HuH-7 (cell line): ENCODE measurements around the gene ANK2.
"Not testable (repeated sequence)": the region's sequence is repeated elsewhere in the genome, so short reads cannot be mapped to it uniquely, and the experiment has no call there.

Source experiments
- DNase-seq: peaks from one replicate; pipeline ENCODE4 v3.0.0; 2011; ENCODE audit warnings: low spot score

The ANK2 gene

GRCh38 chr4:113052379-113052951 lies 3.0 kb downstream of the ANK2 start:
- DNase-seq = no peak

GRCh38 chr4:113053883-113054282 lies 4.4 kb downstream of the ANK2 start:
- no peak for DNase-seq

GRCh38 chr4:113056318-113056717 lies 6.9 kb downstream of the ANK2 start:
- no peak for DNase-seq

GRCh38 chr4:113057891-113058290 lies 8.4 kb downstream of the ANK2 start:
- DNase-seq = no peak

GRCh38 chr4:113059449-113060182 lies 10.2 kb downstream of the ANK2 start:
- no peak for DNase-seq

- DNase-seq = no peak
These were observed 11.4 kb downstream of the ANK2 start for GRCh38 chr4:113060853-113061252.

GRCh38 chr4:113064244-113064643 lies 14.8 kb downstream of the ANK2 start:
- DNase-seq = no peak

GRCh38 chr4:113065629-113066028 lies 16.2 kb downstream of the ANK2 start:
- no peak for DNase-seq

- not testable (repeated sequence) for DNase-seq
These were observed 19.3 kb downstream of the ANK2 start for GRCh38 chr4:113068771-113069170.

- peak; percentile 6 for DNase-seq
These were observed 19.9 kb downstream of the ANK2 start for GRCh38 chr4:113069212-113069892.

GRCh38 chr4:113070755-113071154 lies 21.3 kb downstream of the ANK2 start:
- DNase-seq = no peak

- no peak for DNase-seq
These were observed 21.8 kb downstream of the ANK2 start for GRCh38 chr4:113071274-113071673.

- no peak for DNase-seq
These were observed 22.4 kb downstream of the ANK2 start for GRCh38 chr4:113071805-113072204.

GRCh38 chr4:113073451-113074005 lies 24.1 kb downstream of the ANK2 start:
- no peak for DNase-seq

- DNase-seq = no peak
These were observed 28.1 kb downstream of the ANK2 start for GRCh38 chr4:113077575-113077974.

GRCh38 chr4:113078066-113078465 lies 28.6 kb downstream of the ANK2 start:
- DNase-seq = no peak

- DNase-seq = peak; percentile 58
These were observed 30.6 kb downstream of the ANK2 start for GRCh38 chr4:113080050-113080449.

GRCh38 chr4:113080624-113081023 lies 31.2 kb downstream of the ANK2 start:
- DNase-seq = no peak

- DNase-seq = no peak
These were observed 33.9 kb downstream of the ANK2 start for GRCh38 chr4:113083346-113083745.

GRCh38 chr4:113086172-113086695 lies 36.8 kb downstream of the ANK2 start:
- DNase-seq = no peak

- DNase-seq = no peak
These were observed 38.6 kb downstream of the ANK2 start for GRCh38 chr4:113088050-113088449.

- DNase-seq = no peak
These were observed 41.5 kb downstream of the ANK2 start for GRCh38 chr4:113090954-113091353.

- no peak for DNase-seq
These were observed 44.9 kb downstream of the ANK2 start for GRCh38 chr4:113094331-113094730.
